22Rv1 (cell line): ENCODE measurements around the gene SCUBE1.

Experiments
- H3K27ac ChIP-seq: fragments of 450-650 bp; 2 replicates; pipeline ENCODE4 v1.5.1; 2017
- ZFX ChIP-seq: fragments of 450-650 bp; IDR thresholded peaks from 2 replicates; pipeline ENCODE4 v1.6.1; 2017; ENCODE audit warnings: antibody characterized with exemption, borderline replicate concordance
- TF ChIP-seq, protein P1 (sequence below): fragments of 450-650 bp; IDR thresholded peaks from 2 replicates; pipeline ENCODE4 v1.5.1; 2017; ENCODE audit warnings: mild to moderate bottlenecking

Gene SCUBE1

DNA sequence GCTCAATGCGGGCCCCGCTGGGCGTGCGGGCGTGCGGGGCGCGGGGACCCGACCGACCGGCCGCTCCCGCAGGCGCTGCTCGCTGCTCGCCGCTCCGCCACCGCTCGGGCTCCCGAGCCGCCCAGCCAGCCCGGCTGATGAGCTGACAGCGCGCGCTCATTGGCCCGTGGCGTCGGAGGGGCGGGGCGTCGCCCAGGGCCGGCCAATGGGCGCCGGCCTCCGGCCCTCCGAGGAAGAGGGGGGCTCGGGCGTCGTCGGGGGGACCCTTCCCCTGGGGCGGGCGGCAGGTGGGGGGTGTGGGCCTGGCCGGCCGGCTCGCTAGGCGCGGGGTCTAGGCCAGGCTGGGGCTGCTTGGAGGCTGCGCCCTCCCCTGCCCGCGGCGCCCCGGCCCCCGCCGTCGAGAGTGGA lies at the start of gene SCUBE1:
Gene SCUBE1 (minus strand): TSS at position 111 of the 408 bp plus-strand sequence. CDS start 111 bp downstream, outside the sequence.
- no peak within 1 kb of the TSS for H3K27ac ChIP-seq
- no peak for TF ChIP-seq ZFX
- TF ChIP-seq, protein P1, sequence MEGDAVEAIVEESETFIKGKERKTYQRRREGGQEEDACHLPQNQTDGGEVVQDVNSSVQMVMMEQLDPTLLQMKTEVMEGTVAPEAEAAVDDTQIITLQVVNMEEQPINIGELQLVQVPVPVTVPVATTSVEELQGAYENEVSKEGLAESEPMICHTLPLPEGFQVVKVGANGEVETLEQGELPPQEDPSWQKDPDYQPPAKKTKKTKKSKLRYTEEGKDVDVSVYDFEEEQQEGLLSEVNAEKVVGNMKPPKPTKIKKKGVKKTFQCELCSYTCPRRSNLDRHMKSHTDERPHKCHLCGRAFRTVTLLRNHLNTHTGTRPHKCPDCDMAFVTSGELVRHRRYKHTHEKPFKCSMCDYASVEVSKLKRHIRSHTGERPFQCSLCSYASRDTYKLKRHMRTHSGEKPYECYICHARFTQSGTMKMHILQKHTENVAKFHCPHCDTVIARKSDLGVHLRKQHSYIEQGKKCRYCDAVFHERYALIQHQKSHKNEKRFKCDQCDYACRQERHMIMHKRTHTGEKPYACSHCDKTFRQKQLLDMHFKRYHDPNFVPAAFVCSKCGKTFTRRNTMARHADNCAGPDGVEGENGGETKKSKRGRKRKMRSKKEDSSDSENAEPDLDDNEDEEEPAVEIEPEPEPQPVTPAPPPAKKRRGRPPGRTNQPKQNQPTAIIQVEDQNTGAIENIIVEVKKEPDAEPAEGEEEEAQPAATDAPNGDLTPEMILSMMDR: no peak

DNA sequence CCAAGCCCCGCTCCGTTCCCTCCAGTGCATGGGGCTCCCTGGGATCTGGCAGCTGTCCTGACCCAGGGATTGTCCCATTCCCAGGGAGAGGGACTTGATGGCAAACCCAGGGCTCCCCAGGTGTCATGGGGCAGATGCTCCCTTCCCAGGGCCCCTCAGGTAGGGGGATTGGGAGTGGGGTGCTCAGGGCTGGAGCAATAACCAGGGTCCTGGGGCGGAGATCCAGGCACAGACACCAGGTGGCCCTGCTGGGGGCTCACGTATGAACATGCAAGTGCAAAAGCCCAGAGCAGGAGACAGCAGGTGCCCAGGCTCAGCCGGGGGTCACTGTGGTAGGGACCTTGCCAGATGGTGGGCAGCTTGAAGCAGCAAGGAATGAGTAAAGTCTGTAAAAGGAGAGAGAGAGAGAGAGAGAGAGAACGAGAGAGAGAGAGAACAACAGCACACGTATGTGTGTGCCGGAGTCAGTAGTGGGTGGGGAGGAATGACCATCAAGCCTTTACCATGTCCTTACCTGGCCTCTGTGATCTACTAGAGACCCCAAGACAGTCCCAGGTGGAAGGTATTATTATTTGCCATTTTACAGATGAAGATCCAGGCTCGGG lies 49.3 kb upstream of the SCUBE1 start:
- no peak for TF ChIP-seq ZFX
- TF ChIP-seq, protein P1: no peak
- no peak overlapping the region for H3K27ac ChIP-seq

DNA sequence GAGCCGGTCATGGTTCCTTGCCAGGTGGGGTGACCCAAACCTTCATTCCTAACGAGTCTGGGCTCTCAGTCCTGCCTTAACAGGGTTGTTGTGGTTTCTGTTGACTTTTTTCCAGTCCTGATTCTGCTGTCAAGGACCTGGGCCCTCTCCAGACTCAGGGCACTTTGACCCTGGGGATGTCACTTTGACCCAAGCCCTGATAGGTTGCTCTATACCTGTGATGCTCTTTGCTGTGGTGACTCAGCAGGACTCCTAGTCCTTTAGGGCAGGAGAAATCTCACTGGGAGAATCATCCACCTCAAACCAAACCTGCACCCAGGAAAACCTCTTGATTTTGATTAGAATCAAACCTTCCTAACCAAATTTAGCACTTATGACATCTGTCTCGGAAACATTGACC lies 48.1 kb upstream of the SCUBE1 start:
- TF ChIP-seq, protein P1: no peak
- no peak for TF ChIP-seq ZFX
- no peak overlapping the region for H3K27ac ChIP-seq

DNA sequence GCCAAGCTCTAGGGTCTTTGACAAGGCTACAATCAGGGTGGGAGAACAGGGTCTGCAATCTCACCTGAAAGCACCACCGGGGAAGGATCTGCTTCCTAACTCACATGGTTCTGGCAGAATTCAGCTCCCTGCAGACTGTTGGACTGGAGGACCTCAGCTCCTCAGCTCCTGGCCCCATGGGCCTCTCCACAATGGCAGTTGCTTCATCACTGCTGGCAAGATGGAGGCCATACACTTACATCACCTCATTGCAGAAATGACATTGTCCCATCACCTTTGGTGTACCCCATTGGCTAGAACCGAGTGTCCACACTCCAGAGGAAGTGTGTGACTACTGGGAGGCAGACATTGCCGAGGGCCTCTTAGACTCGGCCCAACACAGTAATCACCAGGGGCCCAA lies 47.7 kb upstream of the SCUBE1 start:
- no peak overlapping the region for H3K27ac ChIP-seq

DNA sequence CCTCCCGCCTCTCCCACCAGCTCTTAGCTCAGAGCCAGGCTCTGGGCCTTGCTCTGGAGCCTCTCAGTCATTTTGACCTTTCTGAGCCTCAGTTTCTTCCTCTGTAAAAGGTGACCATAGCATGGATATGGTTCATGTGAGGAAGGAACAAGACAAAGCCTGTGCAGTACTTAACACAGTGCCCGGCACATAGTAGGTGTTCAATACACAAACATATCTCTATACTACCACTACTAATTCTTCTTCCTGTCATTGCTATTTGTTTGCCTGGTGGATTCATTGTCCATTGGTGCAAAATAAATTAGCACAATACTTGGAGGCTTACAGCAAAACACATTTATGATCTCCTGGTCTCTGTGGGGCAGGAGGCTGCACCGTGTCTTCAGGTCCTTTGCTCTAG lies 47.0 kb upstream of the SCUBE1 start:
- H3K27ac ChIP-seq: no peak overlapping the region
- TF ChIP-seq, protein P1: no peak
- TF ChIP-seq ZFX: no peak

More for the DNA sequence above, 47.7 kb upstream of the SCUBE1 start:
- TF ChIP-seq ZFX: no peak
- TF ChIP-seq, protein P1: no peak

DNA sequence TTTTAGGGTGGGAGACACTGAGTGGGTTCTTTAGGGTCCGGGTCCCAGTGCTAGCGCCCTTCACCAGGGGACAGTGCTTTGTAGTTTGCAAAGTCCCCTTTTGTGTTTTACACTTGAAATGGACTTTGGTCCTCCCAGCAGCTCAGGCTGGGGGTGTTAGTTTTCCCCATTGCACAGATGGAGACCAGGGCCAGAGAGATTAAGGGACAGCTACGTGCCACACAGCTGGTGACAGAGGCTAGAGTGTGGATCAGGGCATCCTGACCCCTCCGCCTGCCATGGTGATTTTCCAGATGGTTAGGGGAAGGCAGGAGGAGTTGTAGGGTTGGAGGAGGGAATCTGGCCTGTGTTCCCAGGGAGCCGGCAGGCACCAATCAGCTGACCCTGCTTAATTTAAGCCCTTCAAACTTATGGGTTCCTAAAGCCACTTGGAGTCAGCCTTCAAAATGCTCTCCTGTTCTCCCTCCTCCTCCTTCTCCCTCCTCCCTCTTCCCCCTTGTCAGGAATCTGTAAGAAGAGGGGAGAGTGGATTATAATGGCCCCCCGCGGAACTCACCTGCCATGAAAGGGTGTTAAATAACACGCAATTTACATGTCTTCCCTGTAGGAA lies 46.2 kb upstream of the SCUBE1 start:
- H3K27ac ChIP-seq: no peak overlapping the region
- no peak for TF ChIP-seq ZFX
- TF ChIP-seq, protein P1: no peak

DNA sequence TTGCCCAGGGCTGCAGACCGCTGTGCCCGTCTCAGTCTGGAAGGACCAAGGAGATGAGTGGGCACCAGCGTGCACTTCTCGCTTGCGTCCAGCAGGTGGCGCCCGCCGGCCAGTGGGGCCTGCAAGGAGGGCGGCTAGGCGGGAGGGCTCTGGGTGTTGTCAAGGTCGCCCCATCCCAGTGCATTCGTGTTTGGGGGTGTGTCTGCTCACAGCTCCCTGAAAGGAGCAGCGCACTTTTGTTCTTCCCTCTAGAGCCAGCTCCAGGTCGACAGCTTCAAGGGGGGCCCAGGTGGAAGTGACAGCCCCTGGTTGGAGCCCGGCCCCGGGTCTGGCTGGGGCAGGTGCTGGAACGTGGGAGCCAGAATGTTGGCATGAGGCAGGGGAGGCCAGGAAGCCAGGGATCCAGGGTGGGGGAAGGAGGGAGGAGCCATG lies 45.3 kb upstream of the SCUBE1 start:
- H3K27ac ChIP-seq: no peak overlapping the region
- TF ChIP-seq, protein P1: peak; percentile 98
- no peak for TF ChIP-seq ZFX
